K562 (cell line): ENCODE measurements around the gene CATSPER3.

Source experiments
- POLR2A ChIP-seq: fragments of 450-650 bp; conservative IDR thresholded peaks from 2 replicates; pipeline ENCODE4 v1.6.1; 2016
- SP1 ChIP-seq: sonication (generic); formaldehyde crosslinking; IDR thresholded peaks from 2 replicates; pipeline ENCODE4 v1.8.1; 2022; ENCODE audit warnings: mild to moderate bottlenecking, missing genetic modification reagents
- TF ChIP-seq, protein P1 (sequence below), 3 experiments: IDR thresholded peaks in 2 of 3; conservative IDR thresholded peaks in 1 of 3; 2 replicates each; pipeline ENCODE4 v1.5.1; 2011 to 2012; ENCODE audit warnings: low read length in 3 of 3, mild to moderate bottlenecking in 3 of 3, control low read depth in 2 of 3, improper control_type of control experiment in 1 of 3, inconsistent platforms in 1 of 3, low read depth in 1 of 3, mixed read lengths in 1 of 3, moderate library complexity in 1 of 3; ENCODE audit not compliant: insufficient read depth in 2 of 3

GRCh38 chr5:134945041-134945440 lies 22.7 kb upstream of the CATSPER3 start:
- no peak for TF ChIP-seq SP1 (CRISPR knock-in tag)
- TF ChIP-seq, protein P1, sequence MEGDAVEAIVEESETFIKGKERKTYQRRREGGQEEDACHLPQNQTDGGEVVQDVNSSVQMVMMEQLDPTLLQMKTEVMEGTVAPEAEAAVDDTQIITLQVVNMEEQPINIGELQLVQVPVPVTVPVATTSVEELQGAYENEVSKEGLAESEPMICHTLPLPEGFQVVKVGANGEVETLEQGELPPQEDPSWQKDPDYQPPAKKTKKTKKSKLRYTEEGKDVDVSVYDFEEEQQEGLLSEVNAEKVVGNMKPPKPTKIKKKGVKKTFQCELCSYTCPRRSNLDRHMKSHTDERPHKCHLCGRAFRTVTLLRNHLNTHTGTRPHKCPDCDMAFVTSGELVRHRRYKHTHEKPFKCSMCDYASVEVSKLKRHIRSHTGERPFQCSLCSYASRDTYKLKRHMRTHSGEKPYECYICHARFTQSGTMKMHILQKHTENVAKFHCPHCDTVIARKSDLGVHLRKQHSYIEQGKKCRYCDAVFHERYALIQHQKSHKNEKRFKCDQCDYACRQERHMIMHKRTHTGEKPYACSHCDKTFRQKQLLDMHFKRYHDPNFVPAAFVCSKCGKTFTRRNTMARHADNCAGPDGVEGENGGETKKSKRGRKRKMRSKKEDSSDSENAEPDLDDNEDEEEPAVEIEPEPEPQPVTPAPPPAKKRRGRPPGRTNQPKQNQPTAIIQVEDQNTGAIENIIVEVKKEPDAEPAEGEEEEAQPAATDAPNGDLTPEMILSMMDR (IDR thresholded peaks at IDR 0.05 in 2 of 3, conservative IDR thresholded peaks at IDR 0.05 in 1 of 3; ENCODE audit: insufficient read depth in 2 of 3, low read depth in 1 of 3, low read length in 3 of 3) = no peak
- no peak for TF ChIP-seq POLR2A
